ENCODE measurements around the gene RNF213. TPM values are rescaled to one million over a fixed set of nuclear protein-coding genes. Genes with fewer than 3 reads are reported as not detected.

The RNF213 gene
- total RNA-seq, 1 donor from 2014 or later = 228 TPM

DNA sequence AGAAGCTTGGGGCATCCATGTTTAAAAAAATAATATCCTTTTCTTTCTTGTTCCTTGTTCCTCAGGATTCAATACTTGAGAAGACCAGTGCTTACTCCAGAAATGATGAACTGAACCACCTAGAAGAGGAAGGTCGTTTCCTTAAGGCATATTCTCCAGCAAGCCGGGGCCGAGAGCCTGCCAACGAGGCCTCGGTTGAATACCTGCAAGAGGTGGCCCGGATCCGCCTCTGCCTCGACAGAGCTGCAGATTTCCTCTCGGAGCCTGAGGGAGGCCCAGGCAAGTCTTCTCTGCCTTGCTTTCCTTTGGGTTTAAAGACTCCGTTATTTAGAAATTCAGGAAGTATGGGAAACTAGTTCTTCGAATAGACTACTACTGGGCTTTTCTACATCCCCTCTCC is 111.8 kb downstream of the RNF213 start:
- H3K4me3 Mint-ChIP-seq = no peak overlapping the region
- H3K27ac Mint-ChIP-seq = no peak overlapping the region
- H3K36me3 Mint-ChIP-seq (ENCODE audit: low read depth) = peaks cover 92% of the 10 kb centered on the region
- POLR2A ChIA-PET = no interaction called here
- H3K4me1 Mint-ChIP-seq = no peaks in the 10 kb centered on the region
- no peak for DNase-seq
- CTCF ChIA-PET = no interaction called here
- ATAC-seq (ENCODE audit: low read depth) = no peak
- TF ChIP-seq, protein P1, sequence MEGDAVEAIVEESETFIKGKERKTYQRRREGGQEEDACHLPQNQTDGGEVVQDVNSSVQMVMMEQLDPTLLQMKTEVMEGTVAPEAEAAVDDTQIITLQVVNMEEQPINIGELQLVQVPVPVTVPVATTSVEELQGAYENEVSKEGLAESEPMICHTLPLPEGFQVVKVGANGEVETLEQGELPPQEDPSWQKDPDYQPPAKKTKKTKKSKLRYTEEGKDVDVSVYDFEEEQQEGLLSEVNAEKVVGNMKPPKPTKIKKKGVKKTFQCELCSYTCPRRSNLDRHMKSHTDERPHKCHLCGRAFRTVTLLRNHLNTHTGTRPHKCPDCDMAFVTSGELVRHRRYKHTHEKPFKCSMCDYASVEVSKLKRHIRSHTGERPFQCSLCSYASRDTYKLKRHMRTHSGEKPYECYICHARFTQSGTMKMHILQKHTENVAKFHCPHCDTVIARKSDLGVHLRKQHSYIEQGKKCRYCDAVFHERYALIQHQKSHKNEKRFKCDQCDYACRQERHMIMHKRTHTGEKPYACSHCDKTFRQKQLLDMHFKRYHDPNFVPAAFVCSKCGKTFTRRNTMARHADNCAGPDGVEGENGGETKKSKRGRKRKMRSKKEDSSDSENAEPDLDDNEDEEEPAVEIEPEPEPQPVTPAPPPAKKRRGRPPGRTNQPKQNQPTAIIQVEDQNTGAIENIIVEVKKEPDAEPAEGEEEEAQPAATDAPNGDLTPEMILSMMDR (IDR thresholded peaks at IDR 0.05) = no peak
- no peaks in the 10 kb centered on the region for H3K27me3 Mint-ChIP-seq
- H3K9me3 Mint-ChIP-seq = no peaks in the 10 kb centered on the region
- intact Hi-C loops (cut with micrococcal nuclease) = no loop called here

DNA sequence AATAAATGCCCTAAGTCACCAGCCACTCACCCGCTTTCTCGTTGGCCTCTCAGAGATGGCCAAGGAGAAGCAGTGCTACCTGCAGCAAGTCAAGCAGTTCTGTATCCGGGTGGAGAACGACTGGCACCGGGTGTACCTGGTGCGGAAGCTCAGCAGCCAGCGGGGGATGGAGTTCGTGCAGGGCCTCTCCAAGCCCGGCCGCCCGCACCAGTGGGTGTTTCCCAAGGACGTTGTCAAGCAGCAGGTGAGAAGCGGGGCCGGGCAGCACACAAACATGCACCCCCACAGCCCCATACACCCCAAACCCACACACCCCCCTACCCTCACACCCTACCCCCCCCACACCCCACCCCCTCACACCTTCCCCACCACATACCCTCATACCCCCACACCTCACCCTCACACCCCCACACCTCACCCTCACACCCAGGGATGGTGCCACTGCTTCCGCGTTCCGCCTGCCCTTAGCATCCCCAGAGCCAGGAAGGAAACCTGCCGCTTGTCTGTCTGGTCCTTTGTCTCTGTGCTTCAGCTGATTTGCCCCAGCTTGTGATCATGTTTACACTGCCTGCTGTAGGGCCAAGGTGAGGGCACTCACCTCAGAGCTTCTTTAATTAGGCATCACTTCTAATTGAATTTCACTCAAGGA is 112.4 kb downstream of the RNF213 start:
- H3K4me1 Mint-ChIP-seq = no peaks in the 10 kb centered on the region
- POLR2A ChIA-PET = no interaction called here
- ATAC-seq (ENCODE audit: low read depth) (no peak), DNase-seq (no peak)
- H3K27ac Mint-ChIP-seq = no peak overlapping the region
- H3K36me3 Mint-ChIP-seq (ENCODE audit: low read depth) = peaks cover 92% of the 10 kb centered on the region
- TF ChIP-seq, protein P1 (IDR thresholded peaks at IDR 0.05) = no peak
- H3K4me3 Mint-ChIP-seq = no peak overlapping the region
- intact Hi-C loops (cut with micrococcal nuclease) = no loop called here
- no peaks in the 10 kb centered on the region for H3K9me3 Mint-ChIP-seq
- no peaks in the 10 kb centered on the region for H3K27me3 Mint-ChIP-seq
- CTCF ChIA-PET = no interaction called here

DNA sequence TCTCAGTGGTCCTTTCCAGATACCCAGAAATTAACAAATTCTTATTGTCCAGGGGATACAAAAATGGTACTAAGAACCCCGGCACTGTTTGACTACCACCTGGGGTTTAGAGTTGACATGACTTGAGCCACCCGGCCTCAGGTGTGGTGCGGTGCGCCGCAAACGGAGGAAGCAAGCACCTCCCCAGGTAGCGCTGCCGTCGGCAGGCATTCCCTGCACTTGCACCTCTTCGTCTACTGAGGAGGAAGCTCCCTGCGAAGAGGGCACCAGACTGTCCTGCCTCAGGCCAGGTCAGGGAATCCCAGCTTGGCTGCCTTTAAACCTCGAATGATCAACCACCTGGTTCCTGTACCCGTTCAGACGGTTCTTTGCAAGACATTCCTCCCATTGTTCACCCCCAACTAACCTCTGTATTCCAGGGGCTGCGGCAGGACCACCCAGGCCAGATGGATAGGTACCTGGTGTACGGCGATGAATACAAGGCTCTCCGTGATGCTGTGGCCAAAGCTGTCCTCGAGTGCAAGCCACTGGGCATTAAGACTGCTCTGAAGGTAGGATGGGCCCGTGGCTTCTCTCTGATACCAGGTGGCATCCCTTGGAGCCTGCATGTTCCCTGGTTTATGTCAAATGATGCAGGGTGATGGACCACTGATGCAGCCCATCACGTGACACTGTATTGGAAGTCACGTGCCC is 113.5 kb downstream of the RNF213 start:
- ChIA-PET POLR2A (interaction anchor here (0.8 kb wide), 1 partner anchor 20 kb away, joined by 4 read pairs; no protein-coding TSS in a partner anchor), CTCF (no interaction called here)
- H3K27ac Mint-ChIP-seq = no peak overlapping the region
- H3K9me3 Mint-ChIP-seq = no peaks in the 10 kb centered on the region
- H3K4me3 Mint-ChIP-seq = no peak overlapping the region
- no peaks in the 10 kb centered on the region for H3K4me1 Mint-ChIP-seq
- no peak for ATAC-seq (ENCODE audit: low read depth)
- DNase-seq = no peak
- H3K27me3 Mint-ChIP-seq = no peaks in the 10 kb centered on the region
- intact Hi-C loops (cut with micrococcal nuclease) = no loop called here
- TF ChIP-seq, protein P1 (IDR thresholded peaks at IDR 0.05) = no peak
- peaks cover 94% of the 10 kb centered on the region for H3K36me3 Mint-ChIP-seq (ENCODE audit: low read depth)

DNA sequence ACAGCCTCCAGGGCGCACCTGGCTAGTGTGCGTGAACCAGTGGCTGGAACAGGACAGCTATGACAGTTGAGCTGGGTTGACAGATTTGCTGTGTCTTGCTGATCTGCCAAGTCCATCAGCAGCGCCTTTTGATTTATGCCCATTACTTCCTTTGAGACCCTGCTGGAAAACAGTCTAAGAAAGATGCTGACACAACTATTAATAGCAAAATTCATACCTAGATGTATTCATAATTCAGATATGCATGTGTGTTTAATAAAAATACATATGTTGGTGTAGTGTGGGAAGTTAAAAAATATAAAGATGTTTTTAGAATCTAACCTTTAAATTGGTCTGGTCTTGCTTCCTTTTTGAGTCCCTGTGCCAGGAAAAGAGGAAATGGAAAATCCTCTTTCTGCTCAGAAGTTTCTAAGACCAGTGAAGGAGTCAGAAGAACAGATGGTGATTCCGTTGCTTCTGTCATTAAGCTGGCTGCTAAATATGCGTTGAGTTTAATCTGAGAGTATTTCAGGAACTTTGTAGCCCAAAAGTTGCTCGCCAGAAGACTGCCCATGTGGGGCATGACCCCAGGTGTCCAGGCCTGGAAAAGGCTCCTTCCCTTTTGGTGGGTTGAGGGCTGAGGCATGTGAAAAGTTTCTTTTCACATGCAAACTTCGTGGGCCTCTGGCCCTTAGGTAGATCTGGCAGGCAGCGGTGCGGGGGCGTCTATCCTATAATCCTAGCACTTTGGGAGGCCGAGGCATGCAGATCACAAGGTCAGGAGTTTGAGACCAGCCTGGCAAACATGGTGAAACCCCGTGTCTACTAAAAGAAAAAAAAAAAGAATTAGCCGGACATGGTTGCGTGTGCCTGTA is 114.3 kb downstream of the RNF213 start:
- H3K4me3 Mint-ChIP-seq = no peak overlapping the region
- intact Hi-C loops (cut with micrococcal nuclease) = no loop called here
- peaks cover 94% of the 10 kb centered on the region for H3K36me3 Mint-ChIP-seq (ENCODE audit: low read depth)
- DNase-seq (no peak), ATAC-seq (ENCODE audit: low read depth) (no peak)
- no peaks in the 10 kb centered on the region for H3K9me3 Mint-ChIP-seq
- TF ChIP-seq, protein P1 (IDR thresholded peaks at IDR 0.05) = no peak
- ChIA-PET POLR2A (interaction anchor here (0.8 kb wide), 1 partner anchor 21 kb away, joined by 4 read pairs; no protein-coding TSS in a partner anchor), CTCF (no interaction called here)
- H3K27ac Mint-ChIP-seq = no peak overlapping the region
- H3K27me3 Mint-ChIP-seq = no peaks in the 10 kb centered on the region
- no peaks in the 10 kb centered on the region for H3K4me1 Mint-ChIP-seq

DNA sequence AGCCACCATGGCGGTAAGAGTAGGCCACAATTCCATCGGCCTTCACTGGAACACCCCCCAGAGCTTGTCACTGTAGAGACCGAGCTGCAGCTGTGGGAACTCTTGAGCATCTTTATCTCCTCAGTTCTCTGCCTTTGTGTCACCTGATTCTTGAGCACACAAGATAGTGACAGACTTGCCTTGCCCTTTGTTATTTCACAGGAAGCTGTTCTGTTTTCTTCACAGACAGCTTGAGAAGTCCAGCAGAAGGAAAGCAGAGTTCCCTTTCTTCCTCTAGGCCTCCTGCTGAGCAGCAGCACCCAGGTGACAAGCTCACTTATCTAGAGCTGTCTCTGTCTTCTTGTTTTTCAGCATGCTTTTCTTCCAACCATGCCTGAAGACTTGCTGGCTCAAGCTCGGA is 115.9 kb downstream of the RNF213 start:
- ATAC-seq (ENCODE audit: low read depth) (no peak), DNase-seq (no peak)
- POLR2A ChIA-PET = no interaction called here
- no peaks in the 10 kb centered on the region for H3K27me3 Mint-ChIP-seq
- CTCF ChIA-PET = no interaction called here
- H3K4me3 Mint-ChIP-seq = no peak overlapping the region
- TF ChIP-seq, protein P1 (IDR thresholded peaks at IDR 0.05) = no peak
- peaks cover 97% of the 10 kb centered on the region for H3K36me3 Mint-ChIP-seq (ENCODE audit: low read depth)
- H3K27ac Mint-ChIP-seq = no peak overlapping the region
- no peaks in the 10 kb centered on the region for H3K4me1 Mint-ChIP-seq
- intact Hi-C loops (cut with micrococcal nuclease) = no loop called here
- H3K9me3 Mint-ChIP-seq = no peaks in the 10 kb centered on the region

Measured in activated B cell treated with CpG ODN at 0.5 μM for 24 hours (primary cell).